Activated naive CD8-positive, alpha-beta T cell (primary cell): ENCODE measurements around the gene GCG.

Experiments
- H3K27ac Mint-ChIP-seq: one replicate; pipeline ENCODE4 v1.8.0; 2021; ENCODE audit warnings: mixed read lengths
- H3K27me3 Mint-ChIP-seq: one replicate; pipeline ENCODE4 v1.8.0; 2021; ENCODE audit warnings: mixed read lengths
- H3K36me3 Mint-ChIP-seq: one replicate; pipeline ENCODE4 v1.8.0; 2021; ENCODE audit warnings: mixed read lengths
- H3K4me1 Mint-ChIP-seq: one replicate; pipeline ENCODE4 v1.8.0; 2021; ENCODE audit warnings: low read depth, mixed read lengths
- H3K4me3 Mint-ChIP-seq: one replicate; pipeline ENCODE4 v1.8.0; 2021; ENCODE audit warnings: mild to moderate bottlenecking, mixed read lengths
- H3K9me3 Mint-ChIP-seq: one replicate; pipeline ENCODE4 v1.8.0; 2021; ENCODE audit warnings: low read depth, mixed read lengths

Gene GCG

DNA sequence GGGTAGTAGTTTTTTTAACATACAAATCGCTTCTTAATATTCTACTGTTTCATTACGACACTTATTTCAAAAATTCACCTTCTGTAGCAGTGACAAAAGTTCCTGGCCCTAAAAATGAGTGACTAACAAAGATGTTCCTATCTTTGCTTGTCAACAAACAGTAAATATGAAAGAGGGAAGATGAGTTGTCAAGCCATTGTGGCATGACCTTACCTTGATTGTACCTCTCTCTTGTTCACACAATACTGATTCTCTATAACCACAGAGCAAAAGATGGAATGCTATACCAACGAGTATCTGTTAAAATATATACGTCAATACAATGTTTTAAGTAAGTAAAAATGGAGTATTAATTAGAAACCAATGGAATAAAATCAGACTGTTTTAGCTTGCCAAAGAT lies 14.7 kb upstream of the GCG start:
- Mint-ChIP-seq H3K27me3 (peaks cover 6% of the 10 kb centered on the region), H3K9me3 (no peaks in the 10 kb centered on the region), H3K4me1 (no peaks in the 10 kb centered on the region), H3K4me3 (no peak overlapping the region), H3K36me3 (no peaks in the 10 kb centered on the region), H3K27ac (no peak overlapping the region)

DNA sequence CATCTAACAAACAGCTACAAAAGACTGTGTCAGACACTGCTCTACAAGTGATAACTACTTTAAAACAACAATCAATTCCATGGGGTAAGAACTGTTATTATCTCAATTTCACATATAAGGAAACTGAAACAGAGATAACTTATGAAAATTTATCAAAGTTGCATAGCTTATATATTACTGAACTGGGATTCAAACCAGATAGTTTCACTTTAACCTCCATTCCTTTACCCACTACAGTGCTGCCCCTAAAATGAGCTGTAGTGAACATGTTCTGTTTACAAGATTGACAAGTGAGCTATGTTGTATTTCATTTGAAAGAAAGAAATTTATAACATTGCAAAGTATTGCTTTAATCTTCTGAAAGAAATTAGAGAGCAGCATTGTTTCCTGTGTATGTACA lies 14.1 kb upstream of the GCG start:
- no peak overlapping the region for H3K27ac Mint-ChIP-seq
- peaks cover 6% of the 10 kb centered on the region for H3K27me3 Mint-ChIP-seq
- H3K4me3 Mint-ChIP-seq = no peak overlapping the region
- no peaks in the 10 kb centered on the region for H3K4me1 Mint-ChIP-seq
- H3K9me3 Mint-ChIP-seq = no peaks in the 10 kb centered on the region
- H3K36me3 Mint-ChIP-seq = no peaks in the 10 kb centered on the region

DNA sequence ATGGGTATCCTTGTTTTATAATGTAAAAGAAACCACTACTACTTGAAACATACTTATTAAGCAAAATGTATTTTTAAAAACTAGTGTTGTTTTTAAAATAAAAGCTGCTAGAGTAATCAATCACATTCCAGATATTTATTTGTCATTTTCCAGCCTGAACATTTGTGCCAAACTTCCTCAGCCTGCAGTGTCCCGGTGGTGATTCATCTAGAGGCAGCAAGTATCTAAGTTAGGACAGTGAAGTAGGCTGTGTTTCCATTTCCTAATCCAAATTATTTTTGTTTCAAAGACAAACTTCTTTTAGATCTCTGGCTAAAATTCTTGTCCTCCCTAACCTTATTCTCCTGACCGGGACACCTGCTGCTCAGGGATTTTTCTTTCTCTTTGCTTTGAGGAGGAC lies 12.8 kb upstream of the GCG start:
- peaks cover 13% of the 10 kb centered on the region for H3K27me3 Mint-ChIP-seq
- no peak overlapping the region for H3K27ac Mint-ChIP-seq
- no peak overlapping the region for H3K4me3 Mint-ChIP-seq
- H3K36me3 Mint-ChIP-seq = no peaks in the 10 kb centered on the region
- H3K4me1 Mint-ChIP-seq = no peaks in the 10 kb centered on the region
- H3K9me3 Mint-ChIP-seq = no peaks in the 10 kb centered on the region

GRCh38 chr2:162159446-162159845 lies 7.4 kb upstream of the GCG start:
- Mint-ChIP-seq H3K4me1 (no peaks in the 10 kb centered on the region), H3K27me3 (peaks cover 20% of the 10 kb centered on the region), H3K27ac (no peak overlapping the region), H3K9me3 (no peaks in the 10 kb centered on the region), H3K36me3 (no peaks in the 10 kb centered on the region), H3K4me3 (no peak overlapping the region)

DNA sequence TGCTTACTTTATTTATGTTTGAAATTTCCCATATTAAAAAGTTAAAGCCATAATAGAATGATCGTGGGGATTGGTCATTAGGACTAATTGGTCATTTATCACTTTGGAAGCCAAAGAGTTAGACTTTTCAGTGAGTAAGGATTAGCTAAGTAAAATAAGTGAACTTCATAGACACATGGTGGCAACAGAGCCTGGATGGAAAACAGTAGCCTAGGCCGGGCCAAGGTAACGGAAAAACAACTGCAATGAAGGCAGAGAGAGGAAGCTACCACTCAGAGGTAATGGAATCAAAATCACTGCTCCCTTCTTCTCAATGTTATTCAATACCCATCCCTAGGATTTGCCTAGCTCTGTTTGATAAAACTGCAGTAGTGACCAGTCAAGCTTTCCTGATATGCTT lies 4.1 kb upstream of the GCG start:
- H3K4me1 Mint-ChIP-seq = peaks cover 3% of the 10 kb centered on the region
- H3K27me3 Mint-ChIP-seq = peaks cover 28% of the 10 kb centered on the region
- no peaks in the 10 kb centered on the region for H3K9me3 Mint-ChIP-seq
- H3K36me3 Mint-ChIP-seq = no peaks in the 10 kb centered on the region
- no peak overlapping the region for H3K27ac Mint-ChIP-seq
- no peak overlapping the region for H3K4me3 Mint-ChIP-seq

DNA sequence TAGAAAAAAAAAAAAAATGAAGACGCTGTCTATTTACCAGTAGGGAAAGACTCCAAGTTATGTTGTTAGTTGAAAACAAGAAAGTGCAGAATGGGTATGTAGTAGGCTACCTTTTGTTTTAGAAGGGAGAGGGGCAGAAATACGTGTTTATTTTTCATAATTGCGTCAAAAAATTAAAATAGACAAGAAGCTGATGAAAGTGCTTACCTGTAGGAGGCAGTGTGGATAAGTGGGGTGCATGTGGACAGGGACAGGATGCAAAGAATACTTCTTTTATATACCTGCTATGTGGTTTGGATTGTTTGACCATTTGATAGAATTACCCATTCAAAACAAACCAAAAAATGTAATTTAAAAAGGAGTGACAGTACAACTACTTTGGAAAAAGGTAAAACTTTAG lies 3.0 kb upstream of the GCG start:
- H3K36me3 Mint-ChIP-seq = no peaks in the 10 kb centered on the region
- H3K27me3 Mint-ChIP-seq = peaks cover 25% of the 10 kb centered on the region
- H3K4me3 Mint-ChIP-seq = no peak overlapping the region
- H3K27ac Mint-ChIP-seq = no peak overlapping the region
- H3K4me1 Mint-ChIP-seq = peaks cover 3% of the 10 kb centered on the region
- no peaks in the 10 kb centered on the region for H3K9me3 Mint-ChIP-seq

- peaks cover 3% of the 10 kb centered on the region for H3K4me1 Mint-ChIP-seq
- H3K27me3 Mint-ChIP-seq = peaks cover 26% of the 10 kb centered on the region
- no peaks in the 10 kb centered on the region for H3K36me3 Mint-ChIP-seq
- peak overlapping the region; percentile 20 for H3K4me3 Mint-ChIP-seq
- no peaks in the 10 kb centered on the region for H3K9me3 Mint-ChIP-seq
- H3K27ac Mint-ChIP-seq = no peak overlapping the region
Measured at GRCh38 chr2:162153608-162154224, 1.7 kb upstream of the GCG start.

- Mint-ChIP-seq H3K9me3 (no peaks in the 10 kb centered on the region), H3K27me3 (peaks cover 30% of the 10 kb centered on the region), H3K36me3 (no peaks in the 10 kb centered on the region), H3K4me1 (peaks cover 3% of the 10 kb centered on the region), H3K4me3 (no peak overlapping the region), H3K27ac (no peak overlapping the region)
Measured at GRCh38 chr2:162149940-162150339, 2.1 kb downstream of the GCG start.

DNA sequence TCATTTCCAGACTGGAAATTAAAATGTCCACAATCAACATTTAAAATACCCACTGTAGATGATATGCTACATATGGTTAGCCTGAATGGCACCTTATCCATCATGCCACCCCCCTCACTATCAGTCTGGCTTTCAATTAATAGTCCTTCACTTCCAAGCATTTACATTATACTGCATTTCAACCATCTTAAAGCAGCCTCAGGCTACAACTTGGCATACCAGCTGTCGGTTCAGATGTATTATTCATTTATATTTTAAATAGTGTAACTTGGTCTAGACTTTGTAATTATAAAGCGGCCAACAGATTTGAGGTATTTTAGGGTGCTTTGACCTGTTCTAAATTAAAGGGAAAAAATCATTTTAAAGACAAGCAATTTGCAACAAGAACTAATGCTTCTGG lies 2.6 kb downstream of the GCG start:
- Mint-ChIP-seq H3K36me3 (no peaks in the 10 kb centered on the region), H3K27me3 (peaks cover 29% of the 10 kb centered on the region), H3K27ac (no peak overlapping the region), H3K4me3 (no peak overlapping the region), H3K9me3 (no peaks in the 10 kb centered on the region), H3K4me1 (peaks cover 3% of the 10 kb centered on the region)

DNA sequence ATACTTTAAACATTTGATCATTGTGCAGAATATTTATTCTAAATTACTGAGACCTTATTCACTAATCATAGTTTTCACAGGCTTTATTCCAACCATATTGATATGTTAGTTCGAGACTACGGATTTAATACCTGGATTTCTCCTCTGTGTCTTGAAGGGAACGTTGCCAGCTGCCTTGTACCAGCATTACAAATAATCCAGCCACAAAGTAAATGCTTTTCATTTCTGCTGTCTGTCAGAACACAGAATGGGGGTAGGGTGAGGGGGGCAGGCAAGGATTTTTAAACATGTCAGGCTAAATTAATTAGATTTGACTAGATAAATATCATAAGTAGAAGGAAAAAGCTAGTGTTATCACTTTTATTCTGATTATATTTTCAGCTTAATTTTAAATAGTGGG lies 3.1 kb downstream of the GCG start:
- H3K4me1 Mint-ChIP-seq = peaks cover 3% of the 10 kb centered on the region
- H3K9me3 Mint-ChIP-seq = no peaks in the 10 kb centered on the region
- H3K36me3 Mint-ChIP-seq = no peaks in the 10 kb centered on the region
- no peak overlapping the region for H3K27ac Mint-ChIP-seq
- no peak overlapping the region for H3K4me3 Mint-ChIP-seq
- H3K27me3 Mint-ChIP-seq = peaks cover 29% of the 10 kb centered on the region

- H3K4me1 Mint-ChIP-seq = no peaks in the 10 kb centered on the region
Measured at GRCh38 chr2:162143969-162144368, 8.1 kb downstream of the GCG start.

GRCh38 chr2:162138310-162138709 lies 13.7 kb downstream of the GCG start:
- Mint-ChIP-seq H3K4me1 (no peaks in the 10 kb centered on the region), H3K27ac (no peak overlapping the region), H3K36me3 (no peaks in the 10 kb centered on the region), H3K9me3 (no peaks in the 10 kb centered on the region), H3K4me3 (no peak overlapping the region), H3K27me3 (peaks cover 5% of the 10 kb centered on the region)

More at GRCh38 chr2:162143969-162144368, 8.1 kb downstream of the GCG start:
- H3K27ac Mint-ChIP-seq = no peak overlapping the region
- peaks cover 20% of the 10 kb centered on the region for H3K27me3 Mint-ChIP-seq
- no peak overlapping the region for H3K4me3 Mint-ChIP-seq
- no peaks in the 10 kb centered on the region for H3K36me3 Mint-ChIP-seq
- H3K9me3 Mint-ChIP-seq = no peaks in the 10 kb centered on the region

DNA sequence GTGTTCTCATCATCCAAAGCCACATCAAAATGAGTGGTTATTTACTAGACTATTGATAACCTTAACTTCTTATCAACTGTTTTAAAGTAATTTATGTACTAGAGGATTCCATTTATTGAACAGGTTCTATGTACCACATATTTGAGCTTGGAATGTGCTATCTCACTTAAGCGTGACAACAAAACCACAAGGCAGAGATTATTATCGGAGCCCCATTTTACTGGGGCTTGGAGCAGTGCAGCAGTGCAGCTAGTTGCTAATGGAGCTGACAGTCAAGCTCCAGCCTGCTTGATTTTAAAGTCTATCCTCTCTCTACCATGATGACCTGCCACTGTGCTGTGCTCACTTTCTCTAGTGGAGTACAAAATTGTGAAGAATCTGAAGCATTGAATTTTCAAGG lies 24.6 kb downstream of the GCG start:
- Mint-ChIP-seq H3K4me3 (no peak overlapping the region), H3K27ac (no peak overlapping the region), H3K27me3 (no peaks in the 10 kb centered on the region), H3K36me3 (no peaks in the 10 kb centered on the region), H3K4me1 (peaks cover 2% of the 10 kb centered on the region), H3K9me3 (no peaks in the 10 kb centered on the region)

DNA sequence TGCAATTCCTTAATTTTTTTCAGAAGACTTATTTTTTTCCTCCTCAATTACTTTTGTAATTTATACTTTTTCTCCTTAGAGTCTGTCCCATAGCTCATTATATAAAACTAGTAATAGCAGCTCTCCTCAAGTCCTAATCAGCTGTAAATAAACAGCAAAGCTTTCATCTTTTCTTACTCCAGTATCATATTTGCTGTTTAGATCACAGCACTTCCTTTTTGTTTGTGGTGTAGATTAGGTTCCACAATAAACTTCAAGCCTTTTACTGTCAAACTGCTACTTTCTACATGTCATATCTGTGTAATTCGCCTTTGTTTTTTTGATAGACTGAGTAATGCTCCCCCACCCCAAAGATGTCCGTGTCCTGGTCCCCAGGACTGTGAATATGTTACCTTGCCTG lies 25.5 kb downstream of the GCG start:
- Mint-ChIP-seq H3K27ac (no peak overlapping the region), H3K9me3 (no peaks in the 10 kb centered on the region), H3K27me3 (no peaks in the 10 kb centered on the region), H3K36me3 (no peaks in the 10 kb centered on the region), H3K4me3 (no peak overlapping the region), H3K4me1 (peaks cover 2% of the 10 kb centered on the region)

DNA sequence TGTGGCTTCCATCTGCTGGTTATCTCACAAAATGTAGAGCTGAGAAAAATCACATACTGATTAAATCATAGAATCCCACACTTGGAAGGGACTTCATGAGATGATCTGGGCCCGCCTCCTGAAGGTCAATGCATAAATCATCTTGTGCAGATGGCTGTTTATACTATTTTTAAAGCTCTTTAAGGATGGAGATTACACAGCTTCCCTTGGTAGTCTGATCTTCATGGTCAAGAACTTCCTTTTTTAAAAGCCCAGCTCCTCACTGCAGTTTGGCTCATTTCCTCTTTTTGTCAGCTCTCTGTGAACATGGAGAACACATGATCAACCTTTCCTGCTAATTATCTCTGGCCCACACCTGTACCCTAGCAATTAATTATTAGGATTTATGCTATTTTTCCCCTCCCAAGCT lies 25.9 kb downstream of the GCG start:
- Mint-ChIP-seq H3K27ac (no peak overlapping the region), H3K36me3 (no peaks in the 10 kb centered on the region), H3K4me3 (no peak overlapping the region), H3K27me3 (no peaks in the 10 kb centered on the region), H3K4me1 (peaks cover 2% of the 10 kb centered on the region), H3K9me3 (no peaks in the 10 kb centered on the region)

- H3K27ac Mint-ChIP-seq = no peak overlapping the region
- no peak overlapping the region for H3K4me3 Mint-ChIP-seq
- no peaks in the 10 kb centered on the region for H3K36me3 Mint-ChIP-seq
- peaks cover 2% of the 10 kb centered on the region for H3K4me1 Mint-ChIP-seq
- H3K9me3 Mint-ChIP-seq = no peaks in the 10 kb centered on the region
- no peaks in the 10 kb centered on the region for H3K27me3 Mint-ChIP-seq
Measured at GRCh38 chr2:162125138-162125537, 26.9 kb downstream of the GCG start.
